ENCODE measurements around the gene TMED1. TPM values are rescaled to one million over a fixed set of nuclear protein-coding genes. Genes with fewer than 3 reads are reported as not detected.

Gene TMED1
- total RNA-seq, 1 experiment from 2014 or later, result 30.3 TPM

DNA sequence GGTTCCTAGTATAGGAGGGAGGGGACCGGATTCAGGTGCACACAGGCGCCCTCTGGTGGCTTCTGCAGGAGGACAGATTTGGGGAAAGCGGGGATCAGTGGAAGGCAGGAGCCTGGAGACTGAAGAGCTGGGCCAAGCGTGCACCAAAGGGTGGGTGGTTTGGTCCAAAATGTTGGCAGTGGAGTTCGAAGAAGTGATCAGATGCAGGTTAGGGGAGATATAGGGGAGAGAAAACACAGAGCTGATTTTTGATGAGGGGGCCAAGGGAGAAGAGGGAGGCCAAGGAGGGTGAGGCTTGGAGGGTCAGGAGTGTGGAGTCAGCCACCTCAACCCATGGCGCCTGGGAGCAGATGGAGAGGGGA lies 28.5 kb upstream of the TMED1 start:
- ATAC-seq (peak; percentile 95), DNase-seq (ENCODE audit: low read depth, low spot score) (peak; percentile 62)
- no peaks in the 10 kb centered on the region for H3K9me3 ChIP-seq (ENCODE audit: control insufficient read depth, insufficient read depth, low read depth, low read length)
- no peak overlapping the region for H3K27ac ChIP-seq (ENCODE audit: low read length)
- ChIA-PET CTCF (interaction anchor here (0.6 to 1.7 kb wide), 10 partner anchors 10 to 262 kb away, joined by 3 to 16 read pairs (median 6); partner anchors contain the start of genes DNM2 and TMED1), POLR2A (no interaction called here)
- H3K36me3 ChIP-seq (ENCODE audit: control insufficient read depth, insufficient read depth, low read length), result no peaks in the 10 kb centered on the region
- no TSS peak for BruUV-seq (replicated peaks)
- H3K4me1 ChIP-seq (ENCODE audit: control insufficient read depth, insufficient read depth, low read length), result peaks cover 3% of the 10 kb centered on the region; the same call in 1 of the 2 replicates
- intact Hi-C loops (cut with micrococcal nuclease; ENCODE audit: unreplicated experiment), result loop anchor here (10.0 kb wide), 1 partner anchor 150 kb away; the partner anchor contains the start of gene DNM2
- H3K4me3 ChIP-seq (ENCODE audit: low read depth in 2 of 2, low read length in 2 of 2), result no peak overlapping the region
- H3K27me3 ChIP-seq (ENCODE audit: control insufficient read depth, insufficient read depth, low read length), result no peaks in the 10 kb centered on the region
- TF ChIP-seq, protein P1, sequence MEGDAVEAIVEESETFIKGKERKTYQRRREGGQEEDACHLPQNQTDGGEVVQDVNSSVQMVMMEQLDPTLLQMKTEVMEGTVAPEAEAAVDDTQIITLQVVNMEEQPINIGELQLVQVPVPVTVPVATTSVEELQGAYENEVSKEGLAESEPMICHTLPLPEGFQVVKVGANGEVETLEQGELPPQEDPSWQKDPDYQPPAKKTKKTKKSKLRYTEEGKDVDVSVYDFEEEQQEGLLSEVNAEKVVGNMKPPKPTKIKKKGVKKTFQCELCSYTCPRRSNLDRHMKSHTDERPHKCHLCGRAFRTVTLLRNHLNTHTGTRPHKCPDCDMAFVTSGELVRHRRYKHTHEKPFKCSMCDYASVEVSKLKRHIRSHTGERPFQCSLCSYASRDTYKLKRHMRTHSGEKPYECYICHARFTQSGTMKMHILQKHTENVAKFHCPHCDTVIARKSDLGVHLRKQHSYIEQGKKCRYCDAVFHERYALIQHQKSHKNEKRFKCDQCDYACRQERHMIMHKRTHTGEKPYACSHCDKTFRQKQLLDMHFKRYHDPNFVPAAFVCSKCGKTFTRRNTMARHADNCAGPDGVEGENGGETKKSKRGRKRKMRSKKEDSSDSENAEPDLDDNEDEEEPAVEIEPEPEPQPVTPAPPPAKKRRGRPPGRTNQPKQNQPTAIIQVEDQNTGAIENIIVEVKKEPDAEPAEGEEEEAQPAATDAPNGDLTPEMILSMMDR (IDR thresholded peaks at IDR 0.05), result peak; percentile 91
- TF ChIP-seq TCF7L2 (IDR thresholded peaks at IDR 0.05; ENCODE audit: low read depth, low read length), result no peak
- TF ChIP-seq SIN3A (IDR thresholded peaks at IDR 0.05; ENCODE audit: borderline replicate concordance, insufficient read depth, low read depth, low read length), result no peak
- TF ChIP-seq REST (IDR thresholded peaks at IDR 0.05; ENCODE audit: insufficient read depth in 1 of 2, low read depth in 2 of 2, low read length in 1 of 2), result no peak
- TF ChIP-seq POLR2AphosphoS5 (IDR thresholded peaks at IDR 0.05; ENCODE audit: low read depth, low read length), result no peak
- in situ Hi-C loops (cut with HindIII; ENCODE audit: low pct_unique_long_range_greater_than_20kb, low sequenced_read_pairs), result no loop called here

DNA sequence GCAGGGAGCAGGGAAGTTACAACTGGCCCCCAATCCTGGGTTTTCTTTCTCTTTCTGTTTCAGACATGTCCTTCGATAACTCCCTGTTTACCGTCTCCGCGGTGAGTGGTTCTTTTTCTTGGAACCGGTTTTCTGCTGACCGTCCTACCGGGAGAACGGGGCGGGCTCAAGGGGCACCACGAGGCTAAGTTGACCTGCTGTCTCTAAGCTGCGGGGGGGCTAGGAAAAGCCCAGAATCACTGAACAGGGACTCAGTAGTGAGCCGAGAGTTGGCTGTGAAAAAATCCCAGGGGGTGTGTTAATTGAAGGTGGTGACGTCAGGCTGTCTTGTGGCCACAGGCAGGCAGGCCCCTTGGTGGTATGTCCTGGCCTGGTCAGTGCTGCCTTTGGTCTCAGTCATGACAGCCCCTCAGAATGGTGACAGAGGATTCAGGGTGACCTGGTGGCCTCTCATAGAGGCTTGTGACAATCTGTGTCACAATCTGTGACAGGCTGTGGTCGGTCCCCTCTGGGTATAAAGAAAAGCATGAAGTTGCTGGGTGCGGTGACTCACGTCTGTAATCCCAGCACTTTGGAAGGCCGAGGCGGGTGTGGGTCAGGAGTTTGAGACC lies 27.2 kb upstream of the TMED1 start:
- no peaks in the 10 kb centered on the region for H3K9me3 ChIP-seq (ENCODE audit: control insufficient read depth, insufficient read depth, low read depth, low read length)
- peak overlapping the region; percentile 39; the same call in 1 of the 2 replicates for H3K27ac ChIP-seq (ENCODE audit: low read length)
- H3K36me3 ChIP-seq (ENCODE audit: control insufficient read depth, insufficient read depth, low read length), result no peaks in the 10 kb centered on the region
- peak overlapping the region; percentile 8 to 43; a peak in 2 of 4 replicates for H3K4me3 ChIP-seq (ENCODE audit: low read depth in 2 of 2, low read length in 2 of 2)
- DNase-seq (ENCODE audit: low read depth, low spot score) (no peak), ATAC-seq (peak; percentile 64)
- intact Hi-C loops (cut with micrococcal nuclease; ENCODE audit: unreplicated experiment) (loop anchor here (10.0 kb wide), 1 partner anchor 148 kb away; the partner anchor contains the start of gene DNM2), in situ Hi-C loops (cut with HindIII; ENCODE audit: low pct_unique_long_range_greater_than_20kb, low sequenced_read_pairs) (no loop called here)
- H3K4me1 ChIP-seq (ENCODE audit: control insufficient read depth, insufficient read depth, low read length), result peaks cover 3% of the 10 kb centered on the region; the same call in 1 of the 2 replicates
- TF ChIP-seq, protein P1 (IDR thresholded peaks at IDR 0.05), result no peak
- TF ChIP-seq SIN3A (IDR thresholded peaks at IDR 0.05; ENCODE audit: borderline replicate concordance, insufficient read depth, low read depth, low read length), result no peak
- TF ChIP-seq REST (IDR thresholded peaks at IDR 0.05; ENCODE audit: insufficient read depth in 1 of 2, low read depth in 2 of 2, low read length in 1 of 2), result no peak
- no peak for TF ChIP-seq POLR2AphosphoS5 (IDR thresholded peaks at IDR 0.05; ENCODE audit: low read depth, low read length)
- H3K27me3 ChIP-seq (ENCODE audit: control insufficient read depth, insufficient read depth, low read length), result no peaks in the 10 kb centered on the region
- POLR2A ChIA-PET, result no interaction called here
- CTCF ChIA-PET, result interaction anchor here (1.6 to 1.7 kb wide), 3 partner anchors 9 to 42 kb away, joined by 4 to 16 read pairs (median 12); partner anchors contain the start of gene TMED1
- BruUV-seq (replicated peaks), result no TSS peak
